Ishikawa (cell line): Measurements from ENCODE around the gene NKX6-1.

Source experiments
- CEBPB ChIP-seq: IDR thresholded peaks from 2 replicates; pipeline ENCODE4 v1.6.1; 2012
- CREB1 ChIP-seq: IDR thresholded peaks from 2 replicates; pipeline ENCODE4 v1.6.1; 2012; ENCODE audit warnings: low read depth
- EGR1 ChIP-seq: IDR thresholded peaks from 2 replicates; pipeline ENCODE4 v1.6.1; 2012
- EP300 ChIP-seq: IDR thresholded peaks from 2 replicates; pipeline ENCODE4 v1.6.1; 2012; ENCODE audit warnings: borderline replicate concordance
- FOXM1 ChIP-seq: IDR thresholded peaks from 2 replicates; pipeline ENCODE4 v1.6.1; 2012; ENCODE audit warnings: low read depth, borderline replicate concordance
- MAX ChIP-seq: IDR thresholded peaks from 2 replicates; pipeline ENCODE4 v1.6.1; 2012
- NFIC ChIP-seq: IDR thresholded peaks from 2 replicates; pipeline ENCODE4 v1.6.1; 2012
- RAD21 ChIP-seq: IDR thresholded peaks from 2 replicates; pipeline ENCODE4 v1.6.1; 2012; ENCODE audit warnings: low read depth
- REST ChIP-seq: IDR thresholded peaks from 2 replicates; pipeline ENCODE4 v1.6.1; 2012; ENCODE audit warnings: low read depth, mild to moderate bottlenecking
- TAF1 ChIP-seq: IDR thresholded peaks from 2 replicates; pipeline ENCODE4 v1.6.1; 2012; ENCODE audit warnings: low read depth, mild to moderate bottlenecking
- TCF12 ChIP-seq: IDR thresholded peaks from 2 replicates; pipeline ENCODE4 v1.6.1; 2012; ENCODE audit warnings: low read depth
- TEAD4 ChIP-seq: IDR thresholded peaks from 2 replicates; pipeline ENCODE4 v1.6.1; 2012
- USF1 ChIP-seq: IDR thresholded peaks from 2 replicates; pipeline ENCODE4 v1.6.1; 2012
- YY1 ChIP-seq: IDR thresholded peaks from 2 replicates; pipeline ENCODE4 v1.6.1; 2012; ENCODE audit warnings: low read depth
- ZBTB7A ChIP-seq: IDR thresholded peaks from 2 replicates; pipeline ENCODE4 v1.6.1; 2012; ENCODE audit warnings: low read depth

The NKX6-1 gene

GRCh38 chr4:84493092-84493850, 5.8 kb downstream of the NKX6-1 start:
- no peak for TF ChIP-seq TCF12

DNA sequence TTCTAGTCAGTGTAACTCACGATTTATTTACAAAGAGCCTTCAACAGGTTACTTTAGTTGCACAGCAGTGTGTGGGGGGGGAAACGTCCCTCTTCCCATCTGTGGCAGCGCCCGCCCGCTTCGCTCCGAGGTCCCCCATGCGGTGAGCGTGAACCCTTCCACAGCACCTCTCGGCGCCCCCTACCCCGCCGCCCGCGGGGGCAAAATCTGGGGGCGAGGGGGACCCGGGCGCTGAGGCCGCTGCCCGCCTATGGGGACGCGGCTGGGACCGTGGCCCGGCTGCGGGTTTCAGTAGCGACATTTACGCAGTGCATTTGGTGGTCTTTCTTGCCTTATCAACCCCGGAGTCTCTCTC, 6.4 kb downstream of the NKX6-1 start:
- TF ChIP-seq CREB1 (no peak), ZBTB7A (no peak), MAX (no peak), TCF12 (no peak), YY1 (no peak), USF1 (no peak)

DNA sequence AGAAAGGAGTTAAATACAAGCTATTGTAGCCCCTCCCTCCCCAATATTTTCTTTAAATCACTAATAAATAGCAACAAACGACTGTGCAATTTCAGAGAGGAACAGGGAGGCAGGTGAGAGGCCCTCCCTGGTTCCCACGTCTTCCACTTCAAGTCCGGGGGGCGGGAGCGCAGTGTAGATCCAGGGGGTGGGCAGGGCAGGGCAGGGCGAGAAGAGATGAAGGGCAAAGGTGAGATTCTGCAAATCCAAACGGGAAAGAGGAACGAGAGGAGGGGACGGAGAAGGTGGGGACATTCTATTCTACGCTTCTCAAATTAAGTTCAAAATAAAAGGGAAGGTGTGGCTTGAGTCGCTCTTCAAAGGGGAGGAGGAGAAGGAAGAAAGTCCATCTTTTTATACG, 6.8 kb downstream of the NKX6-1 start:
- no peak for TF ChIP-seq TEAD4

- TF ChIP-seq REST (no peak), FOXM1 (no peak), TCF12 (no peak), CEBPB (no peak), ZBTB7A (no peak), USF1 (no peak), NFIC (no peak), MAX (no peak), TEAD4 (no peak), EP300 (no peak)
These were observed 7.6 kb downstream of the NKX6-1 start for GRCh38 chr4:84491481-84491880.

DNA sequence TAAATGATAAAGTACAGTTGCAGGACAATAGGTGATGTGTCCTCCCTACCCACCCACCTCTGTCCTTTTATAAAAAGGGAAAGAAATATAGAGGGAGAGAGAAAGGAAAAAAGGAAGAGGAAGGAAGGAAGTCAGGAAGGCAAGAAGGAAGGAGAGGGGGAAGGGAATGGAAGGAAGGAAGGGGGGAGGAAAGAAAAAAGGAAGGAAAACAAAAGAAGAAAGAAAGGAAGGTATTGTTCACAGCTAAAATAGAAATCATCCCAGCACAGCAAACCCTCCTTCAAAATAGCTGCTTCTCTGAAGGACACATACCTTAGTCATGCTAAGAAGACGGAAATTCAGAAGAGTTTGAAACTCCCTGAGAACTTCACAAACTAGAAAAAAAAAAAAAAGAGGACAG, 8.4 kb downstream of the NKX6-1 start:
- TF ChIP-seq TEAD4 (no peak), ZBTB7A (no peak), MAX (no peak), FOXM1 (no peak), CREB1 (no peak), EP300 (no peak), NFIC (no peak)

DNA sequence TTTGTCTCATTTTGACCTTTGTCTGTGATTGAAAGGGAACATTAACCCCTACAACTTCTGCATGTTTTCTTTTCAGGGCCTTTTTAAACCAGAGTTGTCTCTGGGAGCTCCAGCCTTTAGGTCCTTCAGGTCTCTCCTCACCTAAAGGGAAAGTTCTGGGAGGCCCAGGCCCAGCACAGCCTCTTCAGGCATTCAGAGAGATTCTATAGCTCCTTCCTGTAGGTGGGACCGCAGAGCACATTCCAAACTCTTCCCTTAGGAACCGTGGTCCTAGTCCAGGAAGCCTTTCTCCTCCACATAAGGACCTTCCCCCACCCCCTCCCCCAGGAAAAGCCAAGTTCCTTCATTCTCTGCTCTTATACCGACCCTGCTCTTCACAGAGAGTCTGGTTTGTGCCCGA, 14.9 kb downstream of the NKX6-1 start:
- TF ChIP-seq YY1: no peak
- no peak for TF ChIP-seq REST
- no peak for TF ChIP-seq FOXM1
- TF ChIP-seq CREB1: no peak
- no peak for TF ChIP-seq TEAD4
- TF ChIP-seq ZBTB7A: no peak
- no peak for TF ChIP-seq CEBPB
- TF ChIP-seq TAF1: no peak
- TF ChIP-seq MAX: no peak
- TF ChIP-seq USF1: no peak
- TF ChIP-seq EGR1: no peak
- TF ChIP-seq TCF12: no peak
- no peak for TF ChIP-seq RAD21
- TF ChIP-seq EP300: no peak
- TF ChIP-seq NFIC: no peak
